HEK293 (cell line): ENCODE results near the gene BCL7A.

Experiments
- AEBP2 ChIP-seq: fragments of 450-650 bp; formaldehyde crosslinking; IDR thresholded peaks from 2 replicates; pipeline ENCODE4 v1.5.1; 2016; ENCODE audit warnings: missing biosample characterization, missing genetic modification characterization, borderline replicate concordance
- CTCF ChIP-seq: fragments of 450-650 bp; formaldehyde crosslinking; IDR thresholded peaks from 2 replicates; pipeline ENCODE4 v1.5.1; 2016; ENCODE audit warnings: missing biosample characterization, missing genetic modification characterization
- EGR2 ChIP-seq: fragments of 450-650 bp; formaldehyde crosslinking; IDR thresholded peaks from 2 replicates; pipeline ENCODE4 v1.5.1; 2016; ENCODE audit warnings: low read depth, missing biosample characterization, missing genetic modification characterization
- GLI2 ChIP-seq: fragments of 450-650 bp; formaldehyde crosslinking; IDR thresholded peaks from 2 replicates; pipeline ENCODE4; 2017; ENCODE audit warnings: missing biosample characterization, missing genetic modification characterization, low read depth, borderline replicate concordance
- GLIS2 ChIP-seq: fragments of 450-650 bp; formaldehyde crosslinking; IDR thresholded peaks from 2 replicates; pipeline ENCODE4 v1.5.1; 2016; ENCODE audit warnings: missing biosample characterization, missing genetic modification characterization
- IKZF3 ChIP-seq: fragments of 450-650 bp; IDR thresholded peaks from 2 replicates; pipeline ENCODE4 v1.5.0; 2018; ENCODE audit warnings: missing biosample characterization, mild to moderate bottlenecking, missing genetic modification characterization, moderate library complexity
- KLF8 ChIP-seq: fragments of 450-650 bp; formaldehyde crosslinking; IDR thresholded peaks from 2 replicates; pipeline ENCODE4 v1.5.1; 2016; ENCODE audit warnings: missing biosample characterization, missing genetic modification characterization
- PRDM10 ChIP-seq: fragments of 450-650 bp; formaldehyde crosslinking; IDR thresholded peaks from 2 replicates; pipeline ENCODE4 v1.5.1; 2016; ENCODE audit warnings: missing biosample characterization, missing genetic modification characterization
- REPIN1 ChIP-seq: fragments of 450-650 bp; formaldehyde crosslinking; IDR thresholded peaks from 2 replicates; pipeline ENCODE4 v1.5.1; 2017; ENCODE audit warnings: missing biosample characterization, missing genetic modification characterization, low read depth
- SP3 ChIP-seq: fragments of 450-650 bp; formaldehyde crosslinking; IDR thresholded peaks from 2 replicates; pipeline ENCODE4 v1.5.1; 2016; ENCODE audit warnings: missing biosample characterization, missing genetic modification characterization
- ZBTB21 ChIP-seq: fragments of 450-650 bp; formaldehyde crosslinking; IDR thresholded peaks from 2 replicates; pipeline ENCODE4 v1.5.1; 2017; ENCODE audit warnings: missing biosample characterization, missing genetic modification characterization
- ZBTB44 ChIP-seq: fragments of 450-650 bp; IDR thresholded peaks from 2 replicates; pipeline ENCODE4 v1.5.1; 2018; ENCODE audit warnings: missing biosample characterization, mild to moderate bottlenecking, missing genetic modification characterization
- ZNF146 ChIP-seq: fragments of 450-650 bp; formaldehyde crosslinking; IDR thresholded peaks from 2 replicates; pipeline ENCODE4 v1.5.1; 2016; ENCODE audit warnings: missing biosample characterization, missing genetic modification characterization
- ZNF202 ChIP-seq: fragments of 450-650 bp; formaldehyde crosslinking; IDR thresholded peaks from 2 replicates; pipeline ENCODE4 v1.5.1; 2016; ENCODE audit warnings: missing biosample characterization, missing genetic modification characterization, borderline replicate concordance
- ZNF248 ChIP-seq: fragments of 450-650 bp; formaldehyde crosslinking; IDR thresholded peaks from 2 replicates; pipeline ENCODE4 v1.5.1; 2017; ENCODE audit warnings: missing biosample characterization, missing genetic modification characterization
- ZNF335 ChIP-seq: fragments of 450-650 bp; formaldehyde crosslinking; conservative IDR thresholded peaks from 2 replicates; pipeline ENCODE4 v1.5.1; 2016; ENCODE audit warnings: missing biosample characterization, missing genetic modification characterization
- ZNF341 ChIP-seq: fragments of 450-650 bp; formaldehyde crosslinking; IDR thresholded peaks from 2 replicates; pipeline ENCODE4; 2016; ENCODE audit warnings: low read depth, missing biosample characterization, missing genetic modification characterization
- ZNF423 ChIP-seq: fragments of 450-650 bp; formaldehyde crosslinking; IDR thresholded peaks from 2 replicates; pipeline ENCODE4 v1.5.1; 2016; ENCODE audit warnings: missing biosample characterization, missing genetic modification characterization
- ZNF433 ChIP-seq: fragments of 450-650 bp; formaldehyde crosslinking; IDR thresholded peaks from 2 replicates; pipeline ENCODE4 v1.5.1; 2016; ENCODE audit warnings: missing biosample characterization, missing genetic modification characterization, low read depth
- ZNF510 ChIP-seq: fragments of 450-650 bp; formaldehyde crosslinking; IDR thresholded peaks from 2 replicates; pipeline ENCODE4 v1.5.1; 2018; ENCODE audit warnings: mild to moderate bottlenecking, missing genetic modification characterization, missing biosample characterization; ENCODE audit not compliant: insufficient replicate concordance
- ZNF513 ChIP-seq: fragments of 450-650 bp; IDR thresholded peaks from 2 replicates; pipeline ENCODE4 v1.5.1; 2018; ENCODE audit warnings: missing biosample characterization, missing genetic modification characterization
- ZNF560 ChIP-seq: fragments of 450-650 bp; formaldehyde crosslinking; IDR thresholded peaks from 2 replicates; pipeline ENCODE4 v1.5.1; 2017; ENCODE audit warnings: missing biosample characterization, missing genetic modification characterization, borderline replicate concordance
- ZNF561 ChIP-seq: fragments of 450-650 bp; IDR thresholded peaks from 2 replicates; pipeline ENCODE4 v1.5.1; 2018; ENCODE audit warnings: missing biosample characterization, missing genetic modification characterization, borderline replicate concordance
- ZNF645 ChIP-seq: fragments of 450-650 bp; formaldehyde crosslinking; IDR thresholded peaks from 2 replicates; pipeline ENCODE4; 2016; ENCODE audit warnings: missing biosample characterization, missing genetic modification characterization
- ZNF654 ChIP-seq: fragments of 450-650 bp; formaldehyde crosslinking; IDR thresholded peaks from 2 replicates; pipeline ENCODE4 v1.5.1; 2016; ENCODE audit warnings: low read depth, missing biosample characterization, missing genetic modification characterization
- ZNF830 ChIP-seq: fragments of 450-650 bp; IDR thresholded peaks from 2 replicates; pipeline ENCODE4 v1.5.0; 2018; ENCODE audit warnings: missing biosample characterization, missing genetic modification characterization, low read depth, mild to moderate bottlenecking, moderate library complexity
- ZNF843 ChIP-seq: fragments of 450-650 bp; formaldehyde crosslinking; IDR thresholded peaks from 2 replicates; pipeline ENCODE4 v1.5.1; 2016; ENCODE audit warnings: missing biosample characterization, missing genetic modification characterization
- ZSCAN16 ChIP-seq: fragments of 450-650 bp; formaldehyde crosslinking; IDR thresholded peaks from 2 replicates; pipeline ENCODE4 v1.5.1; 2016; ENCODE audit warnings: missing biosample characterization, missing genetic modification characterization
- ZSCAN23 ChIP-seq: fragments of 450-650 bp; formaldehyde crosslinking; IDR thresholded peaks from 2 replicates; pipeline ENCODE4 v1.5.1; 2016; ENCODE audit warnings: missing biosample characterization, missing genetic modification characterization

Gene BCL7A

GRCh38 chr12:122023339-122024131, 1.9 kb downstream of the BCL7A start (continued):
- TF ChIP-seq AEBP2 (tag by site-specific recombination) (no peak), GLIS2 (peak; percentile 75), ZNF654 (tag by site-specific recombination) (no peak), ZNF513 (tag by site-specific recombination) (no peak), ZBTB44 (tag by site-specific recombination) (no peak), ZNF341 (tag by site-specific recombination) (0 out of 2 replicates have a peak, but pooled peaks have one; percentile 20), ZNF510 (tag by site-specific recombination) (no peak), ZNF202 (no peak), ZNF248 (tag by site-specific recombination) (no peak), EGR2 (tag by site-specific recombination) (peak; percentile 20; the same call in 1 of the 2 replicates), ZBTB21 (no peak), ZNF146 (tag by site-specific recombination) (no peak), ZNF560 (tag by site-specific recombination) (no peak), ZNF433 (tag by site-specific recombination) (no peak), REPIN1 (tag by site-specific recombination) (no peak), IKZF3 (peak; percentile 7; the same call in 1 of the 2 replicates), CTCF (tag by site-specific recombination) (no peak), ZSCAN23 (no peak), SP3 (tag by site-specific recombination) (no peak), ZNF423 (tag by site-specific recombination) (no peak), GLI2 (no peak), ZNF645 (no peak), ZNF843 (tag by site-specific recombination) (no peak), ZNF335 (tag by site-specific recombination) (no peak), ZSCAN16 (tag by site-specific recombination) (no peak), KLF8 (tag by site-specific recombination) (no peak), PRDM10 (tag by site-specific recombination) (peak; percentile 96), ZNF561 (tag by site-specific recombination) (no peak), ZNF830 (tag by site-specific recombination) (no peak)
